Dedifferentiated amniotic fluid mesenchymal stem cell (primary cell): Measurements from ENCODE around the gene OLIG2.

ENCODE experiments used
- DNase-seq: peaks from one replicate; pipeline ENCODE4 v3.0.0-alpha.2; 2016; ENCODE audit errors: extremely low spot score

The OLIG2 gene

GRCh38 chr21:33025489-33026442, at the start of gene OLIG2:
TSS of gene OLIG2 (plus strand) at chr21:33025935. CDS start at chr21:33026863, 928 bp downstream.
- no peak for DNase-seq

GRCh38 chr21:32976791-32977190, 48.9 kb upstream of the OLIG2 start:
- no peak for DNase-seq

GRCh38 chr21:32977216-32977615, 48.5 kb upstream of the OLIG2 start:
- DNase-seq = no peak

- DNase-seq = no peak
These were observed 47.1 kb upstream of the OLIG2 start for GRCh38 chr21:32978331-32979270.

- no peak for DNase-seq
These were observed 46.0 kb upstream of the OLIG2 start for GRCh38 chr21:32979598-32980268.

GRCh38 chr21:32981096-32981495, 44.6 kb upstream of the OLIG2 start:
- no peak for DNase-seq

- no peak for DNase-seq
These were observed 35.1 kb upstream of the OLIG2 start for GRCh38 chr21:32990666-32991065.

- no peak for DNase-seq
These were observed 34.4 kb upstream of the OLIG2 start for GRCh38 chr21:32991361-32991760.

GRCh38 chr21:32993894-32994293, 31.8 kb upstream of the OLIG2 start:
- no peak for DNase-seq

GRCh38 chr21:32994305-32994704, 31.4 kb upstream of the OLIG2 start:
- DNase-seq = no peak

- DNase-seq = no peak
These were observed 18.0 kb upstream of the OLIG2 start for GRCh38 chr21:33007747-33008146.

GRCh38 chr21:33008333-33009051, 17.2 kb upstream of the OLIG2 start:
- no peak for DNase-seq

GRCh38 chr21:33010931-33011330, 14.8 kb upstream of the OLIG2 start:
- DNase-seq = no peak

GRCh38 chr21:33011462-33011861, 14.3 kb upstream of the OLIG2 start:
- no peak for DNase-seq

- no peak for DNase-seq
These were observed 12.1 kb upstream of the OLIG2 start for GRCh38 chr21:33013626-33014025.

GRCh38 chr21:33014331-33014730, 11.4 kb upstream of the OLIG2 start:
- no peak for DNase-seq

- DNase-seq = no peak
These were observed 10.6 kb upstream of the OLIG2 start for GRCh38 chr21:33015096-33015495.

- no peak for DNase-seq
These were observed 10.0 kb upstream of the OLIG2 start for GRCh38 chr21:33015756-33016155.

- no peak for DNase-seq
These were observed 6.8 kb upstream of the OLIG2 start for GRCh38 chr21:33018707-33019465.

- DNase-seq = no peak
These were observed 6.2 kb upstream of the OLIG2 start for GRCh38 chr21:33019516-33019884.
